GM18519 (cell line): ENCODE data around the gene JAZF1.

Experiments used
- ATAC-seq: cut with Tn5 transposase; IDR thresholded peaks from one replicate; pipeline ENCODE4 v1.9.1; 2021; ENCODE audit warnings: mild to moderate bottlenecking, moderate library complexity; ENCODE audit not compliant: unreplicated experiment, low FRiP score

Gene JAZF1

DNA sequence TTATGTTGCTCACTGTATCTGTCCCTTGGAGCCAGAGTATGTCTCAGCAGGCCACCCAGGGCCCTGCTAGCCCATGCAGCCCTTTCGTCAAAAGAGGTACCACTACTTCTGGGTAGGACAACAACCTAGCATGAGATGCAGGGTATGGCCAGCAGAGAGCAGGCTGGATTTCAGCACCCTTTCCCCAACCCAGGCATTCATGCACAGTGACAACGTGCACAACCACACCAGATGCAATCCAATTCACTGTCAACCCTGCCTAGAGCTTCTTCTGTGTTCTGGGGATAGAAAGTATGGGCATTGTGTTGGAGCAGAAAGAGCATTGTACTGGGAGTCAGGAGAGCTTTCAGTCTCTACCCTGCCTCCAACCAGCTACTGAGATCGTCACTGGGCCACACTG, 37.9 kb downstream of the JAZF1 start:
- no peak for ATAC-seq

- no peak for ATAC-seq
Observed at GRCh38 chr7:28140979-28141378, 39.6 kb downstream of the JAZF1 start.

DNA sequence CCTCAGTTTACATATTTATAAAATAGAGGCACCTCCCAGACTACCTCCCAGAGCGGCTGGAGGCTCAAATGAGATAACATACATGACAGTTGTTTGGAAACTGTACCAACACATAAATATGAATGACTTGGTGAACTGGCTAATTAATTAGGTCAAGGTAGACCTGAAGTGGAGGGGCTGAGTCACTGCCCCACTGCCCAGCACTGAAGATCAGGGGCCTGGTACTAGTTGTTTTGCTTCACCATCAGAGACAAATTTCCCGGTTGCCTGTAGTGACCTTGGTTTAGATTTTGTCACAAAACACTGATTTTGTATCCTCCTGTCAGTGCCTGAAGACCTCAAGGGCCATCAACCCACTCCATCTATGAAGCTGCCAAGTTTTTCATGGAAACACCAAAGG, 41.8 kb downstream of the JAZF1 start:
- no peak for ATAC-seq

- no peak for ATAC-seq
Observed at GRCh38 chr7:28137463-28137862, 43.1 kb downstream of the JAZF1 start.

- no peak for ATAC-seq
Observed at GRCh38 chr7:28136885-28137284, 43.7 kb downstream of the JAZF1 start.

GRCh38 chr7:28136420-28136819, 44.2 kb downstream of the JAZF1 start:
- no peak for ATAC-seq

- no peak for ATAC-seq
Observed at GRCh38 chr7:28135760-28136159, 44.8 kb downstream of the JAZF1 start.

- no peak for ATAC-seq
Observed at GRCh38 chr7:28135315-28135714, 45.3 kb downstream of the JAZF1 start.

DNA sequence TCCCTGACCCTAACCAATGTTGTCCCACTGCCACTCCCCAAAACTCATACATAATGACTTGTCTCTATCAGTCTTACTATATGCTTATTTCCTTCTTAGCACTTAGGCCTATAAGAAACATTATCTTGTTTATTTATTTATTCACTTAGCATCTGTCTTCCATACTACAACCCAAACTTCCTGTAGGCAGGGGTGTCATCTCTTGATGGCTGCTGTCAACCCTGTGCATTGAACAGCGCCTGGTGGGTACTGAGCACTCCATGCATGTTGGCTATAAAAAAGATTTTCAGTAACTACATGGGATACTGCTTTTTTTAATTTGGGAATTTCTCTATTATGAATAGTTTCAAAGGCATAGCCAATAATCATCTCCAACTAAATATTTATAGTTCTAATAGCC, 46.7 kb downstream of the JAZF1 start:
- ATAC-seq, result no peak

- ATAC-seq, result no peak
Observed at GRCh38 chr7:28132959-28133870, 47.4 kb downstream of the JAZF1 start.

GRCh38 chr7:28130277-28130676, 50.3 kb downstream of the JAZF1 start:
- no peak for ATAC-seq

GRCh38 chr7:28128608-28129007, 52.0 kb downstream of the JAZF1 start:
- no peak for ATAC-seq

DNA sequence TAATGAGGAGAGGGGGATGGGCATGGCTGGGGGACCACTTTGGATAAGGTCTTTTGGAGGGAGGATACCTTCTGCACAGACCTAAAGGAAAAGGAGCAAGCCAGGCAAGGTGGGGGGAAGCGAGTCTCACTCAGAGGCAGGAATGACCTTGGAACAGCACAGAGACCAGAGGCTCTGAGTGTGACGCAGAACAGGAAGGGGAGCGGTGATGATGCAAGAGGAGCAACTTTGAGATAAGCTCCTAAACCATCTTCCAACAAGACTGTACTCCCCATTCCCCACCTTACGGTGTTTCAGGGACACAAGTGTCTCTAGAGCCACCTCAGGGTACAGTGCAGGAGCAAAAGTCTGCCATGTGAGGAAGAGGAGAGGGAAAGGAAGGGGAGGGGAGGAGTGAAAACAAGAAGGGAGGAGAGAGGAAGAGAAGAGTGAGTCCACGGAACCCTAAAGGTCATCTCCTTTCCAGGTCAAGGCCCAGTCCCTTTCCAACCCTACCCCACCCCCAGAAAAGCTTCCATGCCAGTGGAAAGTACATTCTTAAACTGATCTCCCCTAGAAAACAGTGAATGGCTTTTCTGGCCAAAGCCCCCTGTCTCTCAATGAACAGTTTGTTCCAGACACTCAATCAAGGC, 54.1 kb downstream of the JAZF1 start:
- ATAC-seq, result no peak

DNA sequence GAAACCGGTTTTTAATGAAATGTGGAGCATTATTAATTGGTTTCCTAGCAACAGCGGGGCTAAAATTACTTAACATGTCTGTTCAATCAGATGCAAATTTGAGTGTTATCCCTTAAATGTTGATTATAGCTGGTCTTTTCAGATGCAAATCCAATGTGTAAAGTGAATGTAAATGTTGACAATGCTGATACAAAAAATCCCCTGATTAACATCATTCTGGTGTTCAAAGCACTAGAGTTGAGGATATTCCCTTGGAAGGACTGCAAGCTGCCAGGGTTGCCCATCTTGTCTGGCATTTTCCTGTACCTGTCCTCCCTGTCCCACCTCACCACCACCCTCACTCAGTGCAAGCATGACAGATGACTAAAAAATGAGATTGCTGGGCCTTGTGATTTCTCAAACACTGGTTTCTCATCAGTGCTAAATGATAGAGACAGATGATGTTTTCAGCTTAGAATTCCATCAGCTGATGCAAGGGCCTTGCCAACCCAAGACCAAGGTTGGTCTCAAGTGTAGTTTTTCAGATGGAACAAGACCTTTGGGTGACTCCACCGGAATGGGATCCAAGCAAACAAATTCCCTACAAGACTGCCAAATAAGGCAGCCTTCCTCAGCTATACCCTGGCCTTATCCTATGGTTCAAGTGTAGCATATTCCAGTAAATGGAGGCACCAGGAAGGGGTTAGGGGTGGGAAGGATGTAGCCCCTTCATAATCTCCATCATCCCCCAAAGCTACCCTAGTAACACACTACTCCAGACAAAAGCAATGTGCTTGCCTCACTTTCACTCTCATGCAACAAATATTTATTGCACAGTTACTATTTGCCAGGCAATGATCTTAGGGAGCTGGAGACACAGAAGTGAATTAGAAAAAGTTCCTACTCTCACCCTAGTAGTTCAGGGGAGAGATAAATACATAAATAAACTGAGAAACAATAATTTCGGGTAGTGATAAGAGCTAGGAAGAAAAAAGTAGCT, 54.9 kb downstream of the JAZF1 start:
- no peak for ATAC-seq

DNA sequence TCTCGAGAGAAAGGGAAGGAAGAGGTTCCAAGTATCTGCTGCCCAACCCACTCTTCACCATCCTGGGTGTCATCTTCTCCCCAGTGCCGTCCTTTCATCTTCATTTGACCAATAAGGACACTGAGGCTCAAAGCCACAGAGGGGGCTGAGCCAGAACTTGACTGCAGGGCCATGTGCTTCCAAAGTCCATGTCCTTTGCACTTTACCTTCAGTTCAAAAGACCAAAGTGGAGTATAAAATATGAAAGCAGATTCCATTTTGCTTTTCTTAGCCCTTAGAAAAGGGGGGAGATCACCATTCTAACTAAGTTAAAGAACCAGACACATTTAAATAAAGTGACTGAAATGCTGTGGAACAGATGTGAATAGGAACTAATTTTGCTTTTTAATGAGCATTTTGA, 56.2 kb downstream of the JAZF1 start:
- no peak for ATAC-seq

DNA sequence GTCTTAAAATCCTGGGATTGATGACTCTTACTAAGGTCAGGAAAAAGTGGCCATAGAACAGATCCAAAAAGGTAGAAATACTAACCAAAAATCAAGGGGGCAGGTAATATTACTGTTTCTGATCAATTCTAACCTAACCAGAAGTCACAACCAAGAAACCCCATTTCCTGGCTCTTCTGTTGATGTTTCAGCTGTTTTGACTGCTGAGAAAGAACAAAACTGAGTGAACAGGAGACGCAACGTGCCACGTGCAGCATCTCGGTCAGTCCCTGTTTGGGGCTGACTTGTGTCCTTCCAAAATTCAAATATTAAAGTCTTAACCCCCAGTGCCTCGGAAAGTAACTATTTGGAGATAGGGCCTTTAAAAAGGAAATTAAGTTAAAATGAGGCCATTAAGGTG, 56.8 kb downstream of the JAZF1 start:
- no peak for ATAC-seq

DNA sequence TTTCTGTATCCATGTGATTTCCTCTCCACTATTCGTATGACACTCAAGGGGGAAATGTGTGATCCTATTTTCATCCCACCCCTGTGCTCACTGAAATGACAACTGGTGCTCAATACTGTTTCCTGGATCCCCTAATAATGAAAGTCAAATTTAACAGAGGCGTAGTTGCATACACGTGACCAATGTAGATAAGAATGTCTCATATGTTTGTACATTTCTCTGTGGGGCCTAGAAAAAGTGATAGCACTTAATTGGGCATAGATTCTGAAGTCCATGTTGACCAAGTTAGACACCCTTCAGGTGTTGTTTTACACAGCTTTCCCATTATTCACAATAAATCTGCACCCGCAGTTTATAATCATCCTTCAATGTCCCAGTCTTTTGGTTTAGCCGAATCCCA, 59.1 kb downstream of the JAZF1 start:
- no peak for ATAC-seq

- no peak for ATAC-seq
Observed at GRCh38 chr7:28116041-28116440, 64.6 kb downstream of the JAZF1 start.

DNA sequence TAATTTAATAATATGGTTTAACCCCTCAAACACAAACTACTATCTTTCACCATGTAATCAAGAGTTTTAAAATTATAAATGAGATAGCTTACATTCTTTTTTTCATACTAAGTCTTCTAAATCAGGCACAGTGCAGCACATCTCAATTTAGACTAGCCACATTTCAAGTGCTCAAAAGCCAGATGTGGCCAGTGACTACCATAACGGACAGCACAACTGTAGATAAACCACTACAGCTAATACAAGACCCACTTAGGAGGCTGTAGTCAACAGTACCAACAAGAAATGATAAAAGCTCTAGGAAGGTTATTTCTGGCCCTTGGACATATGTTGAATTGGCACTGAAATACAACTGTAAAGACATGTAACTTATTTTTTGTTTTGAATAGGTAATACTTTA, 65.3 kb downstream of the JAZF1 start:
- no peak for ATAC-seq

DNA sequence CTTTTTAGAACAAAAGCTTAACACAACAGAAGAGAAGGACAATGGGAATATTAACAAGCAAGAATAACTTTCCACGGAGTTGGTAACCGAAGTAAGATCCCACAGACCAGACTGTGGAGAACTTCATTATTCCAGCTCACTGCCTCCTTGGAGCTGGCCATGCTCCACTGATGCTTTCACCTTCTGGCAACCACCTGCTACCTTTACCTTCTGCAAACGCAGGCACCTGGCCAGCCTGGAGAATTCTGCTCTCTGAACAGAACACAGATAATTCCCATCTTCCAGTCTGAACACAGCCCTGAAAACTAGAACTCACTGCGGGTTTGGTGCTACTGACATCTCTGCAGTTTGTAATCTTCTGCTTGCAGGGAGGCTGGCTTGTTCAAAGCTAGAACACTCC, 66.5 kb downstream of the JAZF1 start:
- ATAC-seq, result no peak
